HG02642 (cell line): ENCODE measurements around the gene NMUR2.

Experiments
- ATAC-seq: cut with Tn5 transposase; IDR thresholded peaks from one replicate; pipeline ENCODE4 v1.9.1; 2021; ENCODE audit warnings: mild to moderate bottlenecking; ENCODE audit not compliant: unreplicated experiment, poor library complexity

NMUR2 gene, protein sequence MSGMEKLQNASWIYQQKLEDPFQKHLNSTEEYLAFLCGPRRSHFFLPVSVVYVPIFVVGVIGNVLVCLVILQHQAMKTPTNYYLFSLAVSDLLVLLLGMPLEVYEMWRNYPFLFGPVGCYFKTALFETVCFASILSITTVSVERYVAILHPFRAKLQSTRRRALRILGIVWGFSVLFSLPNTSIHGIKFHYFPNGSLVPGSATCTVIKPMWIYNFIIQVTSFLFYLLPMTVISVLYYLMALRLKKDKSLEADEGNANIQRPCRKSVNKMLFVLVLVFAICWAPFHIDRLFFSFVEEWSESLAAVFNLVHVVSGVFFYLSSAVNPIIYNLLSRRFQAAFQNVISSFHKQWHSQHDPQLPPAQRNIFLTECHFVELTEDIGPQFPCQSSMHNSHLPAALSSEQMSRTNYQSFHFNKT

DNA sequence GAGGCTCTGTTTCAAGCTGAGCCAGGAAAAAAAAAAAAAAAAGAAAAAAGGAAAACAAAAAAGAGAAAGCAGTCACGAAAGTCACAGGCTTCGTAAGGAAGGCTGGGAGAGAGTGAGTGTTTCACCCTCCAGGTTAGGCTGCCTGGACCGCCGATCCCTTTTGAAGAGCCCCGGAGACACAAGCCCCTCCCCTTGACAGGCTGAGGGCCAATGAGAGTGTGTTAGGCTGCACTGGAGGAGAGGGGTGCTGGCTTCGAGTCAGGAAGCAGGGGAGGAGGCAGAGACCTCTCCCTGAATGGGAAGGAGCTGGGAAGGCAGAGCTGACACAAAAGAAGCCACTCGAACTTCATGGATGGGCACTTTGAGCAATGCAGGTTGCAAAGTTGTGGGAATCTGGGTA, at the start of gene NMUR2:
Gene NMUR2 (minus strand): TSS at position 135 of the 400 bp plus-strand sequence. CDS start 166 bp downstream, outside the sequence.
- no peak for ATAC-seq

GRCh38 chr5:152443935-152444334, 38.9 kb upstream of the NMUR2 start:
- ATAC-seq, result no peak

- ATAC-seq, result no peak
Observed at GRCh38 chr5:152439791-152440190, 34.7 kb upstream of the NMUR2 start.

- no peak for ATAC-seq
Observed at GRCh38 chr5:152437866-152438265, 32.8 kb upstream of the NMUR2 start.

DNA sequence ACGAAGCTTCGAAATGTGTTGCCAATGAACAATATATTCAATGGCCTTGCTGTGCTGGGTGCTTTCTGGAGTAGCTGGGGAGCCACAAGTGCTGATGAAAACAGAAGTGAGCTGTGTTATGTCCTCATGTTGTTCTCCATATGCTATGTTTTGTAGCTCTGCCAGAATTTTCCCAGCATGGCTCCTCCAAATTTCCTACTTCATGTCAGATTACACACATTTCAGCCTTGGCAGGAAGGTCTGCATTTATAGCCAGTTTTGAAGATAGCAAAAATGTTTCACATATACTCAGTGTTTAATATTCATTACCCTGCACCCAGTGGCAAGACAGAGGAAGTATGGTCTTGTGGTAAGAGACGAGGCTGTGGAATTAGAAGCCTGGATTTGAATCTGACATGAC, 22.6 kb upstream of the NMUR2 start:
- ATAC-seq, result no peak

GRCh38 chr5:152425083-152425482, 20.0 kb upstream of the NMUR2 start:
- no peak for ATAC-seq

GRCh38 chr5:152424501-152424900, 19.4 kb upstream of the NMUR2 start:
- no peak for ATAC-seq

DNA sequence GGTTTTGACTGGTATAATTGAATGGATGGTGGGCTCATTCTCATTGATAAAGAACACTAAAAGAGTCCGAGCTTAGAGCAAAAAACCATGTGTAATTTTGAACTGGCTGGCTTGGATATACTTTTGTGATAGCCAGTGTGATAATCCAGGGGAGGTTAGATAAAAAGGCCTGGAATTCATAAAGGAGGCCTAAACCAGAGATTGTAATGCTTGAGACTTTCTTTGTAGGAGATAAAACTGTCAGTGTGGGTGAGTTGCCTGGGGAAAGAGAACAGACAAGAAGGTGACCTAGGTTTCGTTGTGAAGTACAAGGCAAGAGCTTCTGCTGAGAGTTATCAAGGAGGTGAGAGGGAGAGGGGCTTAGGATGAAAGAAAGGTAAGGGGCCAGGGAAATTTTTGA, 17.0 kb upstream of the NMUR2 start:
- no peak for ATAC-seq

GRCh38 chr5:152412129-152412528, 7.0 kb upstream of the NMUR2 start:
- ATAC-seq, result no peak

GRCh38 chr5:152406082-152406481, 1.0 kb upstream of the NMUR2 start:
- ATAC-seq, result no peak

DNA sequence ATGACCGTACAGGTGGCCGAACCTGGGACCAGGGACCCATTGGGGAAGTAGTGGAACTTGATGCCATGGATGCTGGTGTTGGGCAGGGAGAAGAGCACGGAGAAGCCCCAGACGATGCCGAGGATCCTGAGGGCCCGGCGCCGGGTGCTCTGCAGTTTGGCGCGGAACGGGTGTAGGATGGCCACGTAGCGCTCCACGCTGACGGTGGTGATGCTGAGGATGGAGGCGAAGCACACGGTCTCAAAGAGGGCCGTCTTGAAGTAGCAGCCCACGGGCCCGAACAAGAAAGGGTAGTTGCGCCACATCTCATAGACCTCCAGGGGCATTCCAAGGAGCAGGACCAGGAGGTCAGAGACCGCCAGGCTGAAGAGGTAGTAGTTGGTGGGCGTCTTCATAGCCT, 585 bp downstream of the NMUR2 start:
- no peak for ATAC-seq

- ATAC-seq, result no peak
Observed at GRCh38 chr5:152403046-152403445, 2.0 kb downstream of the NMUR2 start.

DNA sequence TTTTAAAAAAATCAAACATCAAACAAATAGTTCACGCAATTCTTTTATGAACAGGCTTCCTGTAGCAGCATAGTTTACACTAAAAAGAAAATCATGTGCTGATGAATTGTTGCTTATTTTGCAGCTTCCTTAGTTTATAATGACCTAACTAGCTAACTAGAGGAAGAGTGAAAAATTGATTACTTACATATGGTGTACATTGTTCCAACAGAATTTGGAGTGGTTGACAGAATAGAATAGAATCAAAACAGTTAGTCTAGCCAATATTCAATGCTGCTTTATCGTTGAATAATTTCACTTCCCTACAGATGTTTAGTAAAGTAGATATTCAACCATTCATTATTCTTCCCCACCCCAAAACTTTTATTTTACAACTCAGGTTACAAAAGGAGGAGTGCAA, 4.2 kb downstream of the NMUR2 start:
- no peak for ATAC-seq

DNA sequence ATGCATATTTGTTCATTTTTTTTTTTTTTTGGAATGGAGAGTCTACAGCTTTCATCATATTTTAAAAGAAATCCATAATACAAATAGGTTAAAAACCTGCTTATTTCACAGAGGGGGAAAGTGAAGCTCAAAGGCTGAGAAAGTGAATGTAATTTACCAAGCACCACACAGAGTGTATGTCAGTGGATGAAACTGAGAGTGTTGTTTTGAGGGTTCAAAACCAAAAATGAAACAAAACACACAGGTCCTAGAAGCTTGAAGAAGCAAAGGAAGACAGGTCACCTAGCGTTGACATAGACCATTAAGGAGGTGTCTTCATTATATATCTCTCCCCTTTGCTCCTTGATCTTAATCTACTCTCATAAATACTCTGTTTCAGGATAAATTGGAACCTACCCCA, 7.5 kb downstream of the NMUR2 start:
- peak; percentile 69 for ATAC-seq

DNA sequence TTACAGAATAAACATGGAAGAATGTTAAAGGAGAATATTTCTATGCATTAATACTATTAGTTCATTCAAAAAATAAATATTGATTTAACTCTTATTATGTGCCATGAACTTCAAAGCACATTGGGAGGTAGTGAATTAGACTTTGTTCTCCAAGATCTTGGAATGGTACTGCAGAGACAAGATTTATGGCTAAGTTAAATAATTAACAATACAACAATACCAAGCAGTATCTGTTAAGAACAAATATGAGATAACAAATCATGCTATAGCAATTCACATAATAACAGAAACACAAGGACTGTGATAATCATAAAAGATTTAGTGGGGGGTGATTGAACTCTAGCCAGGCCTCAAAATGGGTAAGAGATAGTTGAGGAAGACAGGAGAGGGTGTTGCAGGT, 11.6 kb downstream of the NMUR2 start:
- ATAC-seq, result no peak

- ATAC-seq, result no peak
Observed at GRCh38 chr5:152389208-152389849, 15.8 kb downstream of the NMUR2 start.

DNA sequence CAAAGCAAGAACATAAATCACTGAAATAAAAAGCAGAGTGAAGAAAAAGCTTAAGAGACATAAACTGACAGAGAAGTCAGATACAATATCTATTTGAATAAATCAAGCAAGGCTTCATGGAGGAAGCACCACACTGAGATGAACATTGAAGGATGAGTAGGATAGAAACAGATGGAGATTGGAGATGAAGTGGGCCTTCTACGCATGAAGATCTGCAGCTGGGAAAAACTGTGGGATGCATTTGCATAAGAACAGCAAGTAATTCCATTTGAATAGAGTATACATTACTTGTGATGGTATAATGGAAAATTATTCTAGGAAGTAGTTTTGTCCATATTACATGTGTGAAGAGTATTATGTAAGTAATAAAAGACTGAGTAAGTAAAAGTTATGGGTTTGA, 16.5 kb downstream of the NMUR2 start:
- ATAC-seq, result no peak

GRCh38 chr5:152380415-152381123, 24.5 kb downstream of the NMUR2 start:
- ATAC-seq, result no peak

- no peak for ATAC-seq
Observed at GRCh38 chr5:152379331-152379730, 25.7 kb downstream of the NMUR2 start.

- ATAC-seq, result no peak
Observed at GRCh38 chr5:152378730-152379129, 26.3 kb downstream of the NMUR2 start.

GRCh38 chr5:152376886-152377285, 28.2 kb downstream of the NMUR2 start:
- no peak for ATAC-seq
